Right lobe of liver (tissue), 4 donors: ENCODE results near the gene PHYHIPL.

ENCODE experiments used
- CTCF ChIP-seq, 4 donors: fragments of 200-600 bp in 3 of 4; fragments of 450-650 bp in 1 of 4; IDR thresholded peaks; one replicate each; pipeline versions ENCODE4 v1.5.1 to v1.8.0; 2016 to 2022; ENCODE audit warnings: antibody characterized with exemption in 4 of 4, mild to moderate bottlenecking in 2 of 4
- POLR2A ChIP-seq: fragments of 450-650 bp; IDR thresholded peaks from one replicate; pipeline ENCODE4 v1.6.1; 2017; ENCODE audit warnings: antibody characterized with exemption, mild to moderate bottlenecking
- donor health status: DM: no; HTN: no; CAD: no.
- donor health status: DM: no; HTN: no; CAD: no.
- donor health status: DM: no; HTN: yes; CAD: no.

- TF ChIP-seq CTCF (IDR thresholded peaks at IDR 0.05): no peak
- TF ChIP-seq POLR2A: no peak
Observed at GRCh38 chr10:59176241-59177030, at the start of gene PHYHIPL.
